Measurements from ENCODE around the gene SDHD.

SDHD gene

GRCh38 chr11:112113539-112114457 is 27.1 kb downstream of the SDHD start:
- TF ChIP-seq CTCF (IDR thresholded peaks at IDR 0.05; ENCODE audit: extremely low read depth, missing control alignments): no peak
- DNase-seq (ENCODE audit: low spot score): peak; percentile 57

GRCh38 chr11:112114460-112114859 is 27.8 kb downstream of the SDHD start:
- DNase-seq (ENCODE audit: low spot score): no peak
- TF ChIP-seq CTCF (IDR thresholded peaks at IDR 0.05; ENCODE audit: extremely low read depth, missing control alignments): no peak

- DNase-seq (ENCODE audit: low spot score): no peak
- TF ChIP-seq CTCF (IDR thresholded peaks at IDR 0.05; ENCODE audit: extremely low read depth, missing control alignments): no peak
Measured at GRCh38 chr11:112115386-112115785, 28.7 kb downstream of the SDHD start.

- no peak for TF ChIP-seq CTCF (IDR thresholded peaks at IDR 0.05; ENCODE audit: extremely low read depth, missing control alignments)
- DNase-seq (ENCODE audit: low spot score): no peak
Measured at GRCh38 chr11:112118176-112118575, 31.5 kb downstream of the SDHD start.

- DNase-seq (ENCODE audit: low spot score): no peak
- TF ChIP-seq CTCF (IDR thresholded peaks at IDR 0.05; ENCODE audit: extremely low read depth, missing control alignments): no peak
Measured at GRCh38 chr11:112121981-112122615, 35.4 kb downstream of the SDHD start.

GRCh38 chr11:112123129-112123528 is 36.5 kb downstream of the SDHD start:
- DNase-seq (ENCODE audit: low spot score): no peak
- no peak for TF ChIP-seq CTCF (IDR thresholded peaks at IDR 0.05; ENCODE audit: extremely low read depth, missing control alignments)

GRCh38 chr11:112127056-112127455 is 40.4 kb downstream of the SDHD start:
- no peak for TF ChIP-seq CTCF (IDR thresholded peaks at IDR 0.05; ENCODE audit: extremely low read depth, missing control alignments)
- DNase-seq (ENCODE audit: low spot score): no peak
